Caco-2 (cell line): ENCODE data around the gene FARS2. TPM values are rescaled to one million over a fixed set of nuclear protein-coding genes. Genes with fewer than 3 reads are reported as not detected.

Source experiments
- BruUV-seq: library from RNA; stranded (reverse); fragments of 400-500 nt; replicated peaks from 2 replicates; lab custom pipeline; 2021; lab: Mats Ljungman, UMichigan
- CTCF ChIA-PET: fragments of 300-600 bp; sonication (Branson Sonifier 250); formaldehyde crosslinking; loops from one replicate; lab custom pipeline; 2022; ENCODE audit warnings: antibody characterized with exemption; lab: Charles Lee
- POLR2A ChIA-PET: fragments of 300-600 bp; sonication (Branson Sonifier 250); formaldehyde crosslinking; loops from one replicate; lab custom pipeline; 2022; ENCODE audit warnings: antibody characterized with exemption; lab: Charles Lee
- DNase-seq, 2 experiments: peaks; one replicate each; pipeline versions ENCODE4 v3.0.0 to v3.0.0-alpha.2; 2020 to 2022
- H3K27me3 ChIP-seq: replicated peaks from 2 replicates; pipeline ENCODE4 v1.6.0; 2011; ENCODE audit warnings: low read length; ENCODE audit not compliant: control insufficient read depth, insufficient read depth
- H3K36me3 ChIP-seq: 2 replicates; pipeline ENCODE4 v1.5.1; 2011; ENCODE audit warnings: low read length; ENCODE audit not compliant: control insufficient read depth, insufficient read depth
- H3K4me1 ChIP-seq: fragments of 250-450 bp; sonication (Bioruptor Pico); 2 replicates; pipeline ENCODE4 v1.5.1; 2020; ENCODE audit warnings: mild to moderate bottlenecking
- H3K4me3 ChIP-seq: 2 replicates; pipeline ENCODE4 v1.5.1; 2011; ENCODE audit warnings: low read depth, mild to moderate bottlenecking, control low read depth, low read length
- H3K9me3 ChIP-seq: fragments of 250-450 bp; sonication (Bioruptor Pico); 2 replicates; pipeline ENCODE4 v1.5.1; 2020; ENCODE audit warnings: mild to moderate bottlenecking, moderate library complexity
- H3K27ac Mint-ChIP-seq: one replicate; pipeline ENCODE4 v1.8.0; 2022; ENCODE audit warnings: mixed read lengths; ENCODE audit not compliant: unreplicated experiment
- H3K27me3 Mint-ChIP-seq: one replicate; pipeline ENCODE4 v1.8.0; 2022; ENCODE audit warnings: mixed read lengths; ENCODE audit not compliant: insufficient read depth, unreplicated experiment
- H3K36me3 Mint-ChIP-seq: one replicate; pipeline ENCODE4 v1.8.0; 2022; ENCODE audit warnings: mild to moderate bottlenecking, mixed read lengths; ENCODE audit not compliant: insufficient read depth, unreplicated experiment
- H3K4me1 Mint-ChIP-seq: one replicate; pipeline ENCODE4 v1.8.0; 2022; ENCODE audit warnings: low read depth, mixed read lengths; ENCODE audit not compliant: unreplicated experiment
- H3K4me3 Mint-ChIP-seq: one replicate; pipeline ENCODE4 v1.8.0; 2022; ENCODE audit warnings: mild to moderate bottlenecking, moderate library complexity, mixed read lengths; ENCODE audit not compliant: unreplicated experiment
- H3K9me3 Mint-ChIP-seq: one replicate; pipeline ENCODE4 v1.8.0; 2022; ENCODE audit warnings: mixed read lengths; ENCODE audit not compliant: unreplicated experiment
- CTCF ChIP-seq, 2 experiments: fragments of 200-600 bp in 1 of 2; IDR thresholded peaks; 1 replicate in 1 of 2; 2 replicates in 1 of 2; pipeline versions ENCODE4 v1.5.1 to v1.8.0; 2011 to 2022; ENCODE audit warnings: antibody characterized with exemption in 1 of 2, control low read depth in 1 of 2, inconsistent platforms in 1 of 2, low read depth in 1 of 2, low read length in 1 of 2, mild to moderate bottlenecking in 1 of 2, moderate library complexity in 1 of 2; ENCODE audit not compliant: insufficient read depth in 1 of 2, severe bottlenecking in 1 of 2, unreplicated experiment in 1 of 2
- intact Hi-C: fragments of 100-400 bp; cut with micrococcal nuclease; formaldehyde crosslinking; loops from one replicate; pipeline ENCODE4 v1.10.0; 2022; ENCODE audit not compliant: unreplicated experiment
- total RNA-seq: library from RNA; stranded (reverse); gene quantifications from 2 replicates; pipeline ENCODE4 v1.2.3, GENCODE V29; 2022

FARS2 gene
- total RNA-seq, 1 experiment from 2014 or later: 15.4 TPM

DNA sequence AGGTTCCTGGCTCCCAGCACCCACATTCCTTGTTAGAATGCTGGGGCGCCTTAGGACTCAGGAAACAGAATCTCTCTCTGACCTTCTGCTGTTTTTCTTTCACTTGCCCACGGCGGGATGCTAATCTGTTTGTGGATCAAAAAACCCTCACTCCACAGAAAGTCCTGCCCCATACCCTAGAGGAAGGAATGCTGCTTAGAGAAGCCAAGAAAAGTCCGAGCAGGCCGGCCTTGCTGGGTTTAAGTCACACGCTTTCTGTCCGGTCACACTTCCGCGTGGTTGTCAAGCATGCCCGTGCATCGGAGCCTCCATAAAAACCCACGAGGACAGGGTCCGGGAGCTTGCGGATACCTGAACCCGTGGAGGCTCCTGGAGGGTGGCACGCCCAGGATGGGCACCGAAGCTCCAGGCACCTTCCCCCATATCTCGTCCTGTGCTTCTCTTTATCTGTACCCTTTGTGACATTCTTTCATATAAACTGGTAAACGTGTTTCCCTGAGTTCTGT, 522.3 kb downstream of the FARS2 start:
- TF ChIP-seq CTCF (IDR thresholded peaks at IDR 0.05; ENCODE audit: insufficient read depth in 1 of 2, low read depth in 1 of 2, low read length in 1 of 2, severe bottlenecking in 1 of 2, unreplicated experiment in 1 of 2): no peak
- no peak overlapping the region for H3K4me3 Mint-ChIP-seq
- Histone ChIP-seq H3K9me3 (no peaks in the 10 kb centered on the region), H3K27me3 (no peaks in the 10 kb centered on the region), H3K36me3 (no peaks in the 10 kb centered on the region), H3K4me1 (no peaks in the 10 kb centered on the region), H3K4me3 (no peak overlapping the region)
- H3K27me3 Mint-ChIP-seq: peaks cover 2% of the 10 kb centered on the region
- no peaks in the 10 kb centered on the region for H3K36me3 Mint-ChIP-seq
- H3K9me3 Mint-ChIP-seq: no peaks in the 10 kb centered on the region
- CTCF ChIA-PET: no interaction called here
- intact Hi-C loops: no loop called here
- POLR2A ChIA-PET: no interaction called here
- BruUV-seq: no TSS peak
- no peaks in the 10 kb centered on the region for H3K4me1 Mint-ChIP-seq
- H3K27ac Mint-ChIP-seq: no peak overlapping the region
- DNase-seq: no peak

DNA sequence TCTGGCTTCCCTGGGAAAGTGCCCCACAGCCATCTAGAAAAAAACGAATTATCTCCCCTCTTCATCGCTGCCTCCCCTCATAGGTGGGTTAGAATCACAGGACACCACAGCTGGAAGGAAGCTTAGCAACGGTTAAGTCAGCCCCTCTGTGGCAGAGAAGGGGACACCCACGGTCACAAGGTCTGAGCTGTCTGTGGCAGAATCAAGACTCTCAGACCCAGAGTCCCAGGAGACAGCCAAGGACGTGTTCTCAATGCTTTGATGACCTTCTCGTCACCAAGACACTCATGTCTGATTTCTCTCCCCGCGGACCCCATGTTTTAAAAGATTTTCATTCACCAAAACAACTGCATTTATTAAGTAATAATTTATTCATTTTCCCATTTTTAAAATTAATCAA, 523.9 kb downstream of the FARS2 start:
- no peaks in the 10 kb centered on the region for H3K9me3 Mint-ChIP-seq
- ChIA-PET POLR2A (no interaction called here), CTCF (no interaction called here)
- no peak for DNase-seq
- intact Hi-C loops: no loop called here
- H3K4me3 ChIP-seq: no peak overlapping the region
- H3K4me3 Mint-ChIP-seq: no peak overlapping the region
- H3K4me1 ChIP-seq: no peaks in the 10 kb centered on the region
- peaks cover 2% of the 10 kb centered on the region for H3K27me3 Mint-ChIP-seq
- H3K9me3 ChIP-seq: no peaks in the 10 kb centered on the region
- H3K27ac Mint-ChIP-seq: no peak overlapping the region
- H3K36me3 ChIP-seq: no peaks in the 10 kb centered on the region
- H3K36me3 Mint-ChIP-seq: no peaks in the 10 kb centered on the region
- no TSS peak for BruUV-seq
- no peaks in the 10 kb centered on the region for H3K4me1 Mint-ChIP-seq
- H3K27me3 ChIP-seq: no peaks in the 10 kb centered on the region
- TF ChIP-seq CTCF (IDR thresholded peaks at IDR 0.05; ENCODE audit: insufficient read depth in 1 of 2, low read depth in 1 of 2, low read length in 1 of 2, severe bottlenecking in 1 of 2, unreplicated experiment in 1 of 2): no peak

GRCh38 chr6:5786321-5786968, 525.1 kb downstream of the FARS2 start:
- intact Hi-C loops: no loop called here
- BruUV-seq: no TSS peak
- no peaks in the 10 kb centered on the region for H3K9me3 Mint-ChIP-seq
- DNase-seq: no peak
- no peaks in the 10 kb centered on the region for H3K36me3 Mint-ChIP-seq
- no peaks in the 10 kb centered on the region for H3K4me1 Mint-ChIP-seq
- no peaks in the 10 kb centered on the region for H3K36me3 ChIP-seq
- no peak overlapping the region for H3K4me3 Mint-ChIP-seq
- H3K27me3 ChIP-seq: no peaks in the 10 kb centered on the region
- POLR2A ChIA-PET: no interaction called here
- no peaks in the 10 kb centered on the region for H3K9me3 ChIP-seq
- CTCF ChIA-PET: no interaction called here
- H3K27me3 Mint-ChIP-seq: peaks cover 3% of the 10 kb centered on the region
- no peak overlapping the region for H3K27ac Mint-ChIP-seq
- TF ChIP-seq CTCF (IDR thresholded peaks at IDR 0.05; ENCODE audit: insufficient read depth in 1 of 2, low read depth in 1 of 2, low read length in 1 of 2, severe bottlenecking in 1 of 2, unreplicated experiment in 1 of 2): no peak
- no peaks in the 10 kb centered on the region for H3K4me1 ChIP-seq
- H3K4me3 ChIP-seq: no peak overlapping the region
